Mesenchymal stem cell (in vitro differentiated cells and primary cell): ENCODE data around the gene PCMT1.

Experiments
- DNase-seq: peaks from one replicate; pipeline ENCODE4 v3.0.0-alpha.2; 2013
- H2AFZ ChIP-seq: one replicate; pipeline ENCODE4 v1.6.1; 2013; ENCODE audit warnings: low read depth, mild to moderate bottlenecking, control low read depth, inconsistent platforms, low read length, moderate library complexity
- H2AK5ac ChIP-seq: 2 replicates; pipeline ENCODE4 v1.6.1; 2013; ENCODE audit warnings: low read length, moderate library complexity, mild to moderate bottlenecking, inconsistent platforms; ENCODE audit not compliant: severe bottlenecking
- H2BK120ac ChIP-seq: one replicate; pipeline ENCODE4 v1.6.1; 2013; ENCODE audit warnings: low read depth, mild to moderate bottlenecking, inconsistent platforms, low read length, moderate library complexity
- H2BK12ac ChIP-seq, 2 experiments: one replicate each; pipeline ENCODE4 v1.6.1; 2013; ENCODE audit warnings: inconsistent platforms in 2 of 2, low read length in 2 of 2, mild to moderate bottlenecking in 2 of 2, moderate library complexity in 2 of 2, control low read depth in 1 of 2
- H2BK15ac ChIP-seq: one replicate; pipeline ENCODE4 v1.6.1; 2013; ENCODE audit warnings: mild to moderate bottlenecking, low read depth, inconsistent platforms; ENCODE audit not compliant: poor library complexity, severe bottlenecking
- H2BK5ac ChIP-seq: 2 replicates; pipeline ENCODE4 v1.6.1; 2013; ENCODE audit warnings: low read depth, mild to moderate bottlenecking, low read length, control low read depth, inconsistent platforms; ENCODE audit not compliant: poor library complexity, severe bottlenecking
- H3K14ac ChIP-seq, 2 experiments: one replicate each; pipeline ENCODE4 v1.6.1; 2013; ENCODE audit warnings: inconsistent platforms in 2 of 2, low read length in 2 of 2, control low read depth in 1 of 2, mild to moderate bottlenecking in 1 of 2, moderate library complexity in 1 of 2
- H3K18ac ChIP-seq, 2 experiments: one replicate each; pipeline ENCODE4 v1.6.1; 2013; ENCODE audit warnings: inconsistent platforms in 2 of 2, low read length in 2 of 2, control low read depth in 1 of 2, low read depth in 1 of 2, mild to moderate bottlenecking in 1 of 2
- H3K23ac ChIP-seq, 2 experiments: one replicate each; pipeline ENCODE4 v1.6.1; 2013; ENCODE audit warnings: inconsistent platforms in 2 of 2, low read length in 2 of 2, mild to moderate bottlenecking in 2 of 2, moderate library complexity in 2 of 2, control low read depth in 1 of 2
- H3K27ac ChIP-seq: 2 replicates; pipeline ENCODE4 v1.5.1; 2013; ENCODE audit warnings: mild to moderate bottlenecking, moderate library complexity, low read length, control low read depth, inconsistent platforms; ENCODE audit not compliant: poor library complexity, severe bottlenecking
- H3K27me3 ChIP-seq, 2 experiments: 2 replicates each; pipeline versions ENCODE4 v1.6.1 to v1.7.0; 2013; ENCODE audit warnings: low read length in 2 of 2, mild to moderate bottlenecking in 2 of 2, moderate library complexity in 2 of 2, control low read depth in 1 of 2, inconsistent platforms in 1 of 2; ENCODE audit not compliant: control insufficient read depth in 1 of 2, insufficient read depth in 1 of 2
- H3K36me3 ChIP-seq, 2 experiments: 2 replicates each; pipeline versions ENCODE4 v1.6.1 to v1.7.0; 2013; ENCODE audit warnings: low read length in 2 of 2, control low read depth in 1 of 2, inconsistent platforms in 1 of 2, low read depth in 1 of 2, mild to moderate bottlenecking in 1 of 2; ENCODE audit not compliant: insufficient read depth in 2 of 2, control insufficient read depth in 1 of 2
- H3K4ac ChIP-seq, 2 experiments: one replicate each; pipeline ENCODE4 v1.6.1; 2013; ENCODE audit warnings: inconsistent platforms in 2 of 2, low read length in 2 of 2, mild to moderate bottlenecking in 2 of 2, moderate library complexity in 2 of 2, control low read depth in 1 of 2, low read depth in 1 of 2
- H3K4me1 ChIP-seq: 2 replicates; pipeline ENCODE4 v1.6.1; 2013; ENCODE audit warnings: low read depth, low read length, control low read depth; ENCODE audit not compliant: control insufficient read depth, insufficient read depth
- H3K4me2 ChIP-seq: 2 replicates; pipeline ENCODE4 v1.6.1; 2013; ENCODE audit warnings: low read length, mild to moderate bottlenecking, inconsistent platforms; ENCODE audit not compliant: poor library complexity, severe bottlenecking
- H3K4me3 ChIP-seq, 2 experiments: 2 replicates each; pipeline versions ENCODE4 v1.5.1 to v1.7.0; 2013; ENCODE audit warnings: low read length in 2 of 2, mild to moderate bottlenecking in 2 of 2, control low read depth in 1 of 2, low read depth in 1 of 2; ENCODE audit not compliant: insufficient read depth in 1 of 2
- H3K79me1 ChIP-seq: replicated peaks from 2 replicates; pipeline ENCODE4 v1.6.1; 2013; ENCODE audit warnings: mild to moderate bottlenecking, control low read depth, low read length, inconsistent platforms; ENCODE audit not compliant: poor library complexity, severe bottlenecking
- H3K9ac ChIP-seq: 2 replicates; pipeline ENCODE4 v1.7.0; 2013; ENCODE audit warnings: mild to moderate bottlenecking, low read length, moderate library complexity
- H3K9me3 ChIP-seq: 2 replicates; pipeline ENCODE4 v1.7.0; 2013; ENCODE audit warnings: mild to moderate bottlenecking, low read length; ENCODE audit not compliant: control insufficient read depth
- H4K8ac ChIP-seq: one replicate; pipeline ENCODE4 v1.6.1; 2013; ENCODE audit warnings: inconsistent platforms, mild to moderate bottlenecking, low read length, moderate library complexity
- H4K91ac ChIP-seq: one replicate; pipeline ENCODE4 v1.6.1; 2013; ENCODE audit warnings: mild to moderate bottlenecking, low read length, inconsistent platforms
- WGBS: methylation state at CpG from one replicate; pipeline ENCODE4 v1.1.7; 2013; ENCODE audit warnings: mixed read lengths; 5-methylcytosine and 5-hydroxymethylcytosine counted together

The PCMT1 gene

GRCh38 chr6:149859368-149859767 lies 109.8 kb downstream of the PCMT1 start:
- Histone ChIP-seq H3K4me2 (no peak overlapping the region), H2BK5ac (no peak overlapping the region), H3K18ac (no peak overlapping the region), H2BK12ac (no peak overlapping the region), H3K27ac (no peak overlapping the region), H3K79me1 (peaks cover 22% of the 10 kb centered on the region), H2AK5ac (no peak overlapping the region), H3K23ac (no peak overlapping the region), H3K4me1 (peaks cover 16% of the 10 kb centered on the region), H3K9ac (peak overlapping the region; percentile 42), H3K4ac (no peak overlapping the region), H3K14ac (no peak overlapping the region), H3K27me3 (no peaks in the 10 kb centered on the region), H3K9me3 (no peaks in the 10 kb centered on the region), H3K36me3 (no peaks in the 10 kb centered on the region), H2BK15ac (no peak overlapping the region), H2AFZ (no peak overlapping the region), H2BK120ac (no peak overlapping the region), H3K4me3 (no peak overlapping the region), H4K91ac (no peak overlapping the region), H4K8ac (no peak overlapping the region)
- WGBS = 78% methylated on average over 3 of the region's 7 CpGs
- peak; percentile 98 for DNase-seq

- Histone ChIP-seq H4K8ac (no peak overlapping the region), H2BK120ac (no peak overlapping the region), H3K23ac (no peak overlapping the region), H2BK15ac (no peak overlapping the region), H3K4me3 (no peak overlapping the region), H3K79me1 (peaks cover 22% of the 10 kb centered on the region), H3K9ac (no peak overlapping the region), H2AFZ (no peak overlapping the region), H3K27me3 (no peaks in the 10 kb centered on the region), H2AK5ac (no peak overlapping the region), H3K18ac (no peak overlapping the region), H2BK5ac (no peak overlapping the region), H3K4ac (no peak overlapping the region), H3K9me3 (no peaks in the 10 kb centered on the region), H3K4me2 (no peak overlapping the region), H4K91ac (no peak overlapping the region), H2BK12ac (no peak overlapping the region), H3K36me3 (no peaks in the 10 kb centered on the region), H3K27ac (no peak overlapping the region), H3K4me1 (peaks cover 17% of the 10 kb centered on the region), H3K14ac (no peak overlapping the region)
- no peak for DNase-seq
- 76% methylated on average over 3 of the region's 3 CpGs for WGBS
These were observed 110.4 kb downstream of the PCMT1 start for GRCh38 chr6:149859938-149860337.

GRCh38 chr6:149860513-149860833 lies 110.9 kb downstream of the PCMT1 start:
- peaks cover 22% of the 10 kb centered on the region for H3K79me1 ChIP-seq
- no peak overlapping the region for H2AFZ ChIP-seq
- H3K18ac ChIP-seq = peak overlapping the region in 1 of 2 experiments; percentile 29
- H4K91ac ChIP-seq = peak overlapping the region; percentile 29
- H4K8ac ChIP-seq = peak overlapping the region; percentile 69
- H3K4me2 ChIP-seq = no peak overlapping the region
- H3K14ac ChIP-seq = peak overlapping the region in 1 of 2 experiments; percentile 15
- H3K9me3 ChIP-seq = no peaks in the 10 kb centered on the region
- H2AK5ac ChIP-seq = no peak overlapping the region
- H3K4me3 ChIP-seq = no peak overlapping the region
- H3K4ac ChIP-seq = peak overlapping the region in 1 of 2 experiments; percentile 63
- H3K9ac ChIP-seq = no peak overlapping the region
- no peak overlapping the region for H3K23ac ChIP-seq
- no peak for DNase-seq
- peak overlapping the region; percentile 42 to 75 for H2BK12ac ChIP-seq
- no peak overlapping the region for H3K27ac ChIP-seq
- no peak overlapping the region for H2BK15ac ChIP-seq
- peaks cover 17% of the 10 kb centered on the region for H3K4me1 ChIP-seq
- no peak overlapping the region for H2BK5ac ChIP-seq
- H3K36me3 ChIP-seq = no peaks in the 10 kb centered on the region
- no peak overlapping the region for H2BK120ac ChIP-seq
- 97% methylated on average over 5 of the region's 5 CpGs for WGBS
- no peaks in the 10 kb centered on the region for H3K27me3 ChIP-seq
